ENCODE results near the gene TBX15. TPM values are rescaled to one million over a fixed set of nuclear protein-coding genes. Genes with fewer than 3 reads are reported as not detected.
A peak's percentile ranks its signal among the peaks of the same experiment; 100 is the strongest.

The TBX15 gene
- total and polyA plus RNA-seq, 4 experiments from 2014 or later, result 0.05 TPM; not detected in 3

DNA sequence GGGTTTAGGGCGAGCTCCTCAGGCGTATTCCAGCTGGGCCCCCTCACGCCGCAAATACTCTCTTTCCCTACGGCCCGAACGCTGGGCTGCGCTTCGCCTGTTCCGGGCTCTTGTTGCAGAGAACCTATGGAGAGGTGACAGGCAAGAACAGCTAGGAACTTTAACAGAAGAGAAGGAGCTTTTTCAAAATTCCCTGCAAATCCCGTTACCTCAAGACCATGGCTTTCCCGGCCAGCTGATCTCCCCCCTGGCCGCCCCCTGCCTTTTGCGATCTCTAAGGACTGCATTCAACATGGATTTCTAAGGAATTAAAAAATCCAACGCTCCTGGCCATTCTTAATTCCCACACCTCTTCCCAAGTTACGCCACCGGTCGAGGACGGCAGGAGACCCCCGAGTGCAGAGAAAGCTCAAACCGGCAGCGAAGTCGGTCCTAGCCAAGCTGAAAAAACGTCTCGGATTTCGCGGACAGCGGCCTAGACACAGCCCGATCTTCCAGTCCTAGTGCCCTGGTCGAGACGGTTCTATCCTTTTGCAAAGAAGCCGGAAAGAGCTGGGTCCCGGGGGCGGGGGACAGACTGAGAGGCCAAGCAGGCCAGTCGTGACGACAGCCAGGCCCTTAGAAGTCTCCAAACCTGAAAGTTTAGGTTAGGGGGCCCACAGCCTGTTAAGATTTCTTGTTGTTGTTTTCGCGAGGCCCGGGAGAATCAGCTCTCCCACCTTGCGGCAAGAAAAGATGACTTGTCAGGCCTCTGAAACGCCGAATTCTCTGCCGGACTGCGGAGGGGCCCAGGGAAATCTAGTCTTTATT is 1.1 kb upstream of the TBX15 start:
- Mint-ChIP-seq H3K27ac (no peak overlapping the region), H3K36me3 (peaks cover 0 to 1% of the 10 kb centered on the region in 2 donors), H3K4me3 (peak overlapping the region in 2 of 8 donors; percentile 24 to 25), H3K9me3 (peaks cover 0 to 52% (median 31%) of the 10 kb centered on the region in 8 donors), H3K4me1 (peaks cover 9 to 32% (median 18%) of the 10 kb centered on the region in 4 donors), H3K27me3 (peaks cover 61 to 72% of the 10 kb centered on the region in 2 donors)
- Histone ChIP-seq H3K27ac (ENCODE audit: low read depth, low read length) (no peak overlapping the region), H3K36me3 (ENCODE audit: insufficient read depth, low read length) (no peaks in the 10 kb centered on the region), H3K4me1 (ENCODE audit: insufficient read depth, low read length) (peaks cover 12% of the 10 kb centered on the region), H3K9me3 (ENCODE audit: control insufficient read depth in 1 of 2, low read length in 2 of 2) (no peaks in the 10 kb centered on the region), H3K4me3 (ENCODE audit: low read length in 2 of 2) (no peak overlapping the region), H3K27me3 (ENCODE audit: insufficient read depth, low read length) (peaks cover 36% of the 10 kb centered on the region)
- DNase-seq, result no peak
- ChIA-PET CTCF (ENCODE audit: partially characterized antibody) (no interaction called here), POLR2A (ENCODE audit: partially characterized antibody) (no interaction called here)
- intact Hi-C loops (cut with micrococcal nuclease), result no loop called here

DNA sequence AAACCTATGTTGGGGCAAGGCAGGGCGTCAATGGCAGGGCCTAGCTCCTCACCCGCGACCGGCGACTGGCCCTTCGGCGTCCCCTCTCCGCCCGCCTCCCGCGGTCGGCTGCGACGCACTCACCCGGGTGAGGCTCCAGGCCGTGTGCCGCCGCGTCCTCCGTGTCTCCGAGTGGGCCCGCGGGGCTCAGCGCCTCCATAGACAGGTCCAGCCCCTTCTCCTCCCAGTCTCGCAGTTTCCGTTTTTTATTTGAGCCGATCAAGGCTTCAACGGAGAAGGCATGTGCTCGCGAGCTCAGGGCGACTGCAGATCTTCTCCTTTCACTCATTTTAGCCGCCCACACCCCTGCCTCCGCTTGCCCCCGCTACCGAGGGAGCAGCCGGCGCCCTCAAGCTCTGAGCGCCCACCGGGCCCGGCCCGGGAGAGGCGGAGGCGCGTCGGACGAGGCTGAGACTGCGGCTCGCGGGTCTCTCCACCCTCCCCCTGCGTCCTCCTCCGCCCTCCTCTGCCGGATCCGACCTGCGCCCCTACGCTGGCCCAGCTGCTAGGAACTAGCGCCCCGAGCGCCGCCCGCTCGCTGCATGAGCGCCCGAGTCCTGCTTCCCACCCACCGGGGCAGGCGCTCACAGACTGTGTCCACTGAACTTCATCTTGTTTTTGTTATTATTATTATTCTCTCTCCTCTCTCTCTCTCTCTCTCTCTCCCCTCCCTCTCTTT is 516 bp downstream of the TBX15 start:
- intact Hi-C loops (cut with micrococcal nuclease), result no loop called here
- CTCF ChIA-PET (ENCODE audit: partially characterized antibody), result no interaction called here
- H3K4me3 Mint-ChIP-seq, result peak overlapping the region in 3 of 8 donors; percentile 10 to 69 (median 54)

DNA sequence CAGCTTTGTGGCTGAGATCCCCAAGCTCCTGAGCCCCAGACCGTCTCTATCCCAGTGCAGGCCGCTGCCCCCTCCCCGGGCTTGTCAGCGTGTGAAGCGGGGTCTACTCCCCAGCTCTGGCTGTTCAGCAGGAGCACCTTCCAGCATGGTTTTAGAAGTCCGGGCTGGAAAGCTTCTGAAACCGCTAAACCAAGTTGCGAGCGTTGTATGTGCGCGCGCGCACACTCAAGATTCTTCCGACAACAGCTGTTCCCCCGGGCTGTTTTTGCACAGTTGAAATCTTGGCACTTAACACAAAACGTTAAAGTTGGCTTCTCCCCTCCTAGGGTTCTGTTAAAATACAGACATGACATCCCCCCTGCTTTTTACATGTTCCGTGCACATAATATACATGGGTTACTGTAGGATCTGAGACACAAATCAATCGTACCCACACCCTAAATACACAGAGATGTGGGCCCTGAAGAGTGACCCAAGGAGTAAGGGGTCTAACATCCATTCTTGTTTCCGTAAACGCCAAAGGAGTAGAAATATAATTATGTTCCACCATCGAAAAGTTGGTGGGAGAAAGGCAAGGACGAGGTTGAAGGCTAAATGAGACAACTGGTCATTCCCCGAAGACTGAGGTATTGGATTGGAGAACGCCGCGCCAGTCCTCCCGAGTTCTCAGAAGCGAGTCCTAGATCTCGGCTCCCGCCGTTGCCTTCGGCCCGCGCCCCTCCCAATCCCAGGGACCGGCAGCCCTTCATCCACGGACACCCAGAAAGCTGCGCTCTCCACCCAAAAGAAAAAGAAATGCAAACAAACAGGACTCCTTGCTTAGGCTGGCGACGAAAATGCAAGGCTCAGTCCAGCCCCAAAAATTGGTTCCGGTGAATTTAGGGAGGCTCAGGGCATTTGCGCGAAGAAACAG is 1.3 kb downstream of the TBX15 start:
- H3K36me3 ChIP-seq (ENCODE audit: insufficient read depth, low read length), result no peaks in the 10 kb centered on the region
- H3K4me3 ChIP-seq (ENCODE audit: low read length in 2 of 2), result no peak overlapping the region
- Mint-ChIP-seq H3K36me3 (peaks cover 0 to 4% of the 10 kb centered on the region in 2 donors), H3K27me3 (peaks cover 70 to 79% of the 10 kb centered on the region in 2 donors), H3K27ac (no peak overlapping the region), H3K4me1 (peaks cover 9 to 32% (median 16%) of the 10 kb centered on the region in 4 donors), H3K9me3 (peaks cover 0 to 58% (median 35%) of the 10 kb centered on the region in 8 donors), H3K4me3 (peak overlapping the region in 6 of 8 donors; percentile 24 to 69 (median 60))
- peaks cover 12% of the 10 kb centered on the region for H3K4me1 ChIP-seq (ENCODE audit: insufficient read depth, low read length)
- ChIA-PET POLR2A (ENCODE audit: partially characterized antibody) (no interaction called here), CTCF (ENCODE audit: partially characterized antibody) (no interaction called here)
- no peak for DNase-seq
- H3K27ac ChIP-seq (ENCODE audit: low read depth, low read length), result no peak overlapping the region
- intact Hi-C loops (cut with micrococcal nuclease), result no loop called here
- H3K27me3 ChIP-seq (ENCODE audit: insufficient read depth, low read length), result peaks cover 43% of the 10 kb centered on the region
- no peaks in the 10 kb centered on the region for H3K9me3 ChIP-seq (ENCODE audit: control insufficient read depth in 1 of 2, low read length in 2 of 2)

More for the DNA sequence above, 516 bp downstream of the TBX15 start:
- peaks cover 12% of the 10 kb centered on the region for H3K4me1 ChIP-seq (ENCODE audit: insufficient read depth, low read length)
- Mint-ChIP-seq H3K9me3 (peaks cover 0 to 58% (median 37%) of the 10 kb centered on the region in 8 donors), H3K4me1 (peaks cover 9 to 32% (median 18%) of the 10 kb centered on the region in 4 donors), H3K36me3 (peaks cover 1 to 4% of the 10 kb centered on the region in 2 donors), H3K27ac (no peak overlapping the region), H3K27me3 (peaks cover 70 to 79% of the 10 kb centered on the region in 2 donors)
- no peak overlapping the region for H3K4me3 ChIP-seq (ENCODE audit: low read length in 2 of 2)
- H3K27ac ChIP-seq (ENCODE audit: low read depth, low read length), result no peak overlapping the region
- no peak for DNase-seq
- H3K27me3 ChIP-seq (ENCODE audit: insufficient read depth, low read length), result peaks cover 35% of the 10 kb centered on the region
- POLR2A ChIA-PET (ENCODE audit: partially characterized antibody), result no interaction called here
- no peaks in the 10 kb centered on the region for H3K9me3 ChIP-seq (ENCODE audit: control insufficient read depth in 1 of 2, low read length in 2 of 2)
- H3K36me3 ChIP-seq (ENCODE audit: insufficient read depth, low read length), result no peaks in the 10 kb centered on the region

DNA sequence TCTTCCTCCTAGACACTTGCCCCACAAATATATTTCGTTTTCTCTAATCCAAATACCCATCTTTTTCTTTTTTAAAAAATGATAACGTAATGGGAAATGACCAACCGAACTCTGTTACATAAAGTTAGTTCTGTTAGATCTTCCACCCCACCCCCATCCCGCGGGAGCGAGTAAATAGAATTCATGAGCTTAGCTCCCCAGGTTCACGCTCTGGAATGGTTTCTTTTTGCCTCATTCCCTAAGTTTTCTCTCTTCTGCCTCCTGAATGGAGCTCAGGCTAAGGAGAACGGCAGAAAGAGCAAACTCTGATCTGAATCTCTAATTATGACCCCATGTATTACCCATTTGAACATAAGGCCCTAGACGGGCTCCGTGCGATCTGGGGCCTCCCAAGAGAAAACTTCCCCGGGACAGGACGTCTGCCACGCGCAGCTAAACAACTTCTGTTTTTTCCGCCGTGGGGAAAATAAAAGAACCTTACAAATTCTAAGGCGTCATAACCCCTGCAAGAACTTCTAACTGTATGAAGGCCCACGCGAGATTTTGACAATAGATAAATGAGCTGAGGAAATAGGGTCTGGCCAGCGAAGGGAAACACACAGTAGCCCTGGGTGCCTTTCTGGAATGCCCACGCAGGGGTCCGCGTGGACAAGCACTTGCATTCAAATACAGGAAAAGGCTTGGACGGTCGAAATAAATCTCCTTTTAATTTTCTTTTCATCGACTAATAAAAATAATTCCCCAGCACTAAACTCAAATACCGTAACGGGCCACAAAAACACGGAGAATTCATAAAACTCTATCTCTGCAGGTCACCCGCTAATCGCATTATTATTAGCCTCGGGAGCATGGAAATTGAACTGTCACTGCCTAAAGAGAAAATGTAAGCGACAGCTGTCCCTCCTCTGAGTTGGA is 2.2 kb downstream of the TBX15 start:
- H3K4me3 Mint-ChIP-seq, result peak overlapping the region in 5 of 8 donors; percentile 23 to 80 (median 26)
- DNase-seq, result no peak
- H3K27me3 Mint-ChIP-seq, result peaks cover 70 to 74% of the 10 kb centered on the region in 2 donors
- H3K36me3 Mint-ChIP-seq, result peaks cover 0 to 4% of the 10 kb centered on the region in 2 donors
- H3K27me3 ChIP-seq (ENCODE audit: insufficient read depth, low read length), result peaks cover 46% of the 10 kb centered on the region
- no peak overlapping the region for H3K4me3 ChIP-seq (ENCODE audit: low read length in 2 of 2)
- POLR2A ChIA-PET (ENCODE audit: partially characterized antibody), result no interaction called here
- H3K36me3 ChIP-seq (ENCODE audit: insufficient read depth, low read length), result no peaks in the 10 kb centered on the region
- H3K27ac ChIP-seq (ENCODE audit: low read depth, low read length), result no peak overlapping the region
- CTCF ChIA-PET (ENCODE audit: partially characterized antibody), result no interaction called here
- intact Hi-C loops (cut with micrococcal nuclease), result no loop called here
- H3K4me1 Mint-ChIP-seq, result peaks cover 9 to 32% (median 16%) of the 10 kb centered on the region in 4 donors
- H3K9me3 ChIP-seq (ENCODE audit: control insufficient read depth in 1 of 2, low read length in 2 of 2), result no peaks in the 10 kb centered on the region
- peaks cover 0 to 53% (median 32%) of the 10 kb centered on the region in 8 donors for H3K9me3 Mint-ChIP-seq
- peaks cover 12% of the 10 kb centered on the region for H3K4me1 ChIP-seq (ENCODE audit: insufficient read depth, low read length)
- no peak overlapping the region for H3K27ac Mint-ChIP-seq

DNA sequence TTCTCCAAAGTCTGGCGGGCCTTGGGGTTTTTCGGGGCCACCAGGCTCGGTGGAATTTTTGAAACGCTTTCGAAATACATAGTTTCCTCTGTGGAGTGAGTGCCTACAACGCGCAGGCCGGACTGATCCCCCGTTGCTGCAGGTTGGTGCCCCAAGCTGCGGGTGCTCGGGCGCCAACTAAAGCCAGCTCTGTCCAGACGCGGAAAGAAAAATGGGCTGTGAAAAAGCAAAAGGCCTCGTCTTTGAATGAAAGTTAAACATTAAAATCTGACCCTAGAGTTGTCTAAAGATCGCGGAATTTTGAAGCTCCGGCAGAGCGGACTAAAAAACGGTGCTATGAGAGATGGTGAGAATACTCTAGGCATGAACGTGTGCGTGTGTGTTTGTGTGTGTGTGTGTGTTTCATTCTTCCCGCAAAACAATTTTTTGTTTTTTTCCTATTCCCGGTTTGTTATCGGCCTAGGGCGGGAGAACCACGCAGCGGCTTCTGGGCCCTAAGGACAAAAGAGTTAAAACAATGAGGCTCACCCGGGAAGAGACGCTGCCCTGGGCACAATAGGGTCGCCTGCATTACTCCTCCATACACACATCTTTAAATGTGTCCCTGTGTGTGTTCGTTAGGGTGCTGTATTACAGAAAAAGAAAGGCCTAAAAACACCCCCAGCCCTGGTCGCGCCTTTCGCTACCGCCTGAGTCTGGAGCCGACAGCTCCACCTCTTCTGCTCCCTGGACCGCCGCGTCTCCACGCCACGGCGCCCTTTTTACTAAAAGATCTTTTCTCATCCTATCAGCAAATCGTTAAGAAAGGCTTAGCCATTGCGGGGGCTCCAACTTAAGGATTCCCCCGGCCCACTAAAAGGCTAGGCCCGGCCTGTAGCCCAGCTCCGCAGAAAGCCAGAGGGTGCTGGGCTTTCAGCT is 3.2 kb downstream of the TBX15 start:
- Mint-ChIP-seq H3K4me1 (peaks cover 10 to 32% (median 18%) of the 10 kb centered on the region in 4 donors), H3K27ac (peak overlapping the region in 2 of 7 donors; percentile 58 to 81), H3K27me3 (peaks cover 72 to 76% of the 10 kb centered on the region in 2 donors), H3K4me3 (peak overlapping the region; percentile 26 to 80 (median 29)), H3K36me3 (peaks cover 0 to 4% of the 10 kb centered on the region in 2 donors), H3K9me3 (peaks cover 0 to 56% (median 35%) of the 10 kb centered on the region in 8 donors)
- DNase-seq, result no peak
- Histone ChIP-seq H3K4me3 (ENCODE audit: low read length in 2 of 2) (no peak overlapping the region), H3K27me3 (ENCODE audit: insufficient read depth, low read length) (peaks cover 46% of the 10 kb centered on the region), H3K36me3 (ENCODE audit: insufficient read depth, low read length) (no peaks in the 10 kb centered on the region), H3K27ac (ENCODE audit: low read depth, low read length) (no peak overlapping the region), H3K9me3 (ENCODE audit: control insufficient read depth in 1 of 2, low read length in 2 of 2) (no peaks in the 10 kb centered on the region), H3K4me1 (ENCODE audit: insufficient read depth, low read length) (peaks cover 12% of the 10 kb centered on the region)
- ChIA-PET POLR2A (ENCODE audit: partially characterized antibody) (no interaction called here), CTCF (ENCODE audit: partially characterized antibody) (no interaction called here)
- intact Hi-C loops (cut with micrococcal nuclease), result no loop called here
